Ovary (tissue), 9 donors: ENCODE results near the gene RNPEPL1. TPM values are rescaled to one million over a fixed set of nuclear protein-coding genes. Genes with fewer than 3 reads are reported as not detected.

Source experiments
- DNase-seq, 5 donors: peaks; one replicate each; pipeline ENCODE4 v3.0.0-alpha.2; 2019 to 2020
- H3K27ac ChIP-seq, 2 donors: fragments of 200-600 bp; one replicate each; pipeline versions ENCODE4 v1.5.1 to v1.8.0; 2019 to 2022
- H3K27me3 ChIP-seq: fragments of 200-600 bp; one replicate; pipeline ENCODE4 v1.8.0; 2022
- H3K36me3 ChIP-seq: fragments of 200-600 bp; sonication (generic); one replicate; pipeline ENCODE4 v1.5.1; 2019
- H3K4me1 ChIP-seq: one replicate; pipeline ENCODE4 v1.8.1; 2013; ENCODE audit warnings: mild to moderate bottlenecking, moderate library complexity; ENCODE audit not compliant: insufficient read depth
- H3K4me3 ChIP-seq: fragments of 200-600 bp; sonication (generic); one replicate; pipeline ENCODE4 v1.5.1; 2017
- H3K9me3 ChIP-seq, 2 donors: fragments of 200-600 bp in 1 of 2; sonication (generic) in 1 of 2; one replicate each; pipeline versions ENCODE4 v1.5.1 to v1.8.1; 2013 to 2019; ENCODE audit warnings: mild to moderate bottlenecking in 1 of 2, moderate library complexity in 1 of 2
- CTCF ChIP-seq, 3 donors: fragments of 450-650 bp in 2 of 3; fragments of 200-600 bp in 1 of 3; IDR thresholded peaks; one replicate each; pipeline versions ENCODE4 v1.5.1 to v1.8.0; 2016 to 2022; ENCODE audit warnings: antibody characterized with exemption in 3 of 3, mild to moderate bottlenecking in 1 of 3
- EP300 ChIP-seq: sonication (generic); formaldehyde crosslinking; IDR thresholded peaks from one replicate; pipeline ENCODE4 v1.6.1; 2017; ENCODE audit warnings: antibody characterized with exemption
- POLR2A ChIP-seq: fragments of 450-650 bp; IDR thresholded peaks from one replicate; pipeline ENCODE4 v1.6.1; 2017; ENCODE audit warnings: antibody characterized with exemption, mild to moderate bottlenecking, moderate library complexity
- WGBS, 3 donors: extraction: QIAGEN DNeasy Blood & Tissue Kit in 1 of 3; methylation state at CpG; one replicate each; pipeline versions ENCODE4 v1.1.5 to v1.1.7; 2013 to 2017; 5-methylcytosine and 5-hydroxymethylcytosine counted together
- intact Hi-C, 4 donors: fragments of 100-400 bp; cut with DNase I; formaldehyde crosslinking; loops; one replicate each; pipeline versions ENCODE4 v1.11.0 to v1.15.1; 2022 to 2023
- polyA plus RNA-seq, 2 donors: library from polyadenylated mRNA; stranded (reverse); fragments of 200-250 nt in 1 of 2; fragments of 350-450 nt in 1 of 2; fragmentation: Illumina TruSeq in 1 of 2; extraction: RNeasy Lipid Tissue Mini Kit (QIAGEN cat#74804) in 1 of 2; gene quantifications; one replicate each; pipeline ENCODE4 v1.2.3, GENCODE V29; 2013 to 2014
- total RNA-seq, 7 donors: library from RNA; depleted of rRNA in 2 of 7; stranded (reverse); fragments of >200 nt in 2 of 7; fragmentation: NEBNext Ultra II Directional in 3 of 7; extraction: Animal tissue kit (Norgen Biotek cat#: 25700) in 3 of 7; gene quantifications; one replicate each; pipeline versions ENCODE4 v1.1.0 to v1.2.4, GENCODE V29; 2016 to 2023
- donor health status: DM: no; HTN: no; CAD: no; lungs with moderate emphysema.
- donor health status: DM: no; HTN: no; CAD: no.
- donor health status: Bipolar disorder and iron deficiency.
- donor health status: DM: yes; HTN: yes; CAD: no.
- donor health status: DM: no; HTN: no; CAD: no.
- donor health status: DM: yes; HTN: yes; CAD: no.

Gene RNPEPL1
- total and polyA plus RNA-seq, 9 donors = 3.5 to 27.3 (median 23.2) TPM

- Histone ChIP-seq H3K27ac (no peak overlapping the region), H3K4me1 (peaks cover 18% of the 10 kb centered on the region), H3K9me3 (no peaks in the 10 kb centered on the region), H3K4me3 (no peak overlapping the region), H3K27me3 (no peaks in the 10 kb centered on the region), H3K36me3 (no peaks in the 10 kb centered on the region)
- no peak for DNase-seq
- 92 to 98% (median 96%) methylated on average over 5 of the region's 5 CpGs for WGBS, 3 donors
- intact Hi-C loops = no loop called here
- TF ChIP-seq EP300 (no peak), POLR2A (no peak), CTCF (IDR thresholded peaks at IDR 0.05) (no peak)
Observed at GRCh38 chr2:240581811-240582210, 13.5 kb downstream of the RNPEPL1 start.

- DNase-seq = no peak
- Histone ChIP-seq H3K9me3 (no peaks in the 10 kb centered on the region), H3K36me3 (no peaks in the 10 kb centered on the region), H3K27me3 (no peaks in the 10 kb centered on the region), H3K4me3 (no peak overlapping the region), H3K4me1 (peaks cover 23% of the 10 kb centered on the region), H3K27ac (no peak overlapping the region)
- TF ChIP-seq CTCF (IDR thresholded peaks at IDR 0.05) (no peak), EP300 (no peak), POLR2A (no peak)
- 76 to 91% (median 82%) methylated on average over 3 of the region's 3 CpGs for WGBS, 3 donors
- intact Hi-C loops = no loop called here
Observed at GRCh38 chr2:240582781-240583180, 14.5 kb downstream of the RNPEPL1 start.

- no peak overlapping the region for H3K27ac ChIP-seq
- H3K4me1 ChIP-seq = peaks cover 25% of the 10 kb centered on the region
- H3K27me3 ChIP-seq = no peaks in the 10 kb centered on the region
- H3K9me3 ChIP-seq = no peaks in the 10 kb centered on the region
- no peak overlapping the region for H3K4me3 ChIP-seq
- intact Hi-C loops = no loop called here
- H3K36me3 ChIP-seq = no peaks in the 10 kb centered on the region
- no peak for TF ChIP-seq EP300
- no peak for TF ChIP-seq CTCF (IDR thresholded peaks at IDR 0.05)
- TF ChIP-seq POLR2A = no peak
- DNase-seq = peak in 1 of 5 donors; percentile 8
- 78 to 83% (median 79%) methylated on average over 4 of the region's 4 CpGs for WGBS, 3 donors
Observed at GRCh38 chr2:240583774-240584173, 15.5 kb downstream of the RNPEPL1 start.

- no peak overlapping the region for H3K4me3 ChIP-seq
- no peaks in the 10 kb centered on the region for H3K27me3 ChIP-seq
- TF ChIP-seq EP300 (no peak), POLR2A (no peak), CTCF (IDR thresholded peaks at IDR 0.05) (no peak)
- intact Hi-C loops = no loop called here
- 80 to 85% (median 85%) methylated on average over 4 of the region's 4 CpGs for WGBS, 3 donors
- no peak overlapping the region for H3K27ac ChIP-seq
- DNase-seq = peak in 2 of 5 donors; percentile 24 to 35
- H3K9me3 ChIP-seq = no peaks in the 10 kb centered on the region
- H3K4me1 ChIP-seq = peaks cover 25% of the 10 kb centered on the region
- no peaks in the 10 kb centered on the region for H3K36me3 ChIP-seq
Observed at GRCh38 chr2:240584486-240585031, 16.3 kb downstream of the RNPEPL1 start.
